K562 (cell line): Measurements from ENCODE around the gene ABHD16A. TPM values are rescaled to one million over a fixed set of nuclear protein-coding genes. Genes with fewer than 3 reads are reported as not detected.

Source experiments
- ATAC-seq: fragments of 200-7000 bp; cut with Tn5 transposase; 3 replicates; pipeline ENCODE4 v1.9.1; 2020; ENCODE audit warnings: moderate library complexity
- BruUV-seq: library from RNA; stranded (reverse); fragments of 400-500 nt; replicated peaks from 2 replicates; lab custom pipeline; 2021; lab: Mats Ljungman, UMichigan
- CTCF ChIA-PET: fragments of 300-600 bp; formaldehyde crosslinking; extraction: SDS; loops from one replicate; lab custom pipeline; 2021; ENCODE audit warnings: low intra/inter-chr PET ratio; lab: Yijun Ruan, JAX
- POLR2A ChIA-PET: fragments of 300-600, 350-650 bp; sonication (Branson Sonifier 250); formaldehyde crosslinking; extraction: SDS; loops from one replicate; lab custom pipeline; 2021; ENCODE audit warnings: antibody characterized with exemption, inconsistent platforms; lab: Yijun Ruan, JAX
- DNase-seq, 4 experiments: peaks; one replicate each; pipeline versions ENCODE4 v3.0.0 to v3.0.0-alpha.2; 2011 to 2018; ENCODE audit warnings: low spot score in 3 of 4, mixed read lengths in 3 of 4; ENCODE audit errors: extremely low read depth in 1 of 4
- FAIRE-seq: peaks from 2 replicates; lab custom pipeline; 2011; peaks lifted over from hg19 to GRCh38; lab: Jason Lieb, UNC
- H2AFZ ChIP-seq: 2 replicates; pipeline ENCODE4 v1.6.0; 2011; ENCODE audit warnings: low read depth, low read length, control low read depth, inconsistent platforms
- H3K27ac ChIP-seq: fragments of 200-600 bp; 3 replicates; pipeline ENCODE4 v1.8.0; 2011; ENCODE audit warnings: low read depth, mild to moderate bottlenecking, control low read depth, inconsistent platforms, low read length, moderate library complexity, mixed read lengths; ENCODE audit errors: extremely low read depth
- H3K27me3 ChIP-seq, 2 experiments: fragments of 300-600 bp in 1 of 2; 2 replicates in 1 of 2; 3 replicates in 1 of 2; pipeline versions ENCODE4 v1.6.0 to v1.8.0; 2011; ENCODE audit warnings: inconsistent platforms in 2 of 2, low read length in 2 of 2, mild to moderate bottlenecking in 1 of 2, mixed read lengths in 1 of 2, moderate library complexity in 1 of 2; ENCODE audit not compliant: control insufficient read depth in 2 of 2, insufficient read depth in 2 of 2
- H3K36me3 ChIP-seq: fragments of 300-600 bp; 3 replicates; pipeline ENCODE4 v1.8.0; 2011; ENCODE audit warnings: mild to moderate bottlenecking, low read length, inconsistent platforms; ENCODE audit not compliant: control insufficient read depth, insufficient read depth
- H3K4me1 ChIP-seq, 2 experiments: fragments of 200-600 bp in 1 of 2; replicated peaks in 1 of 2; 2 replicates in 1 of 2; 3 replicates in 1 of 2; pipeline versions ENCODE4 v1.5.1 to v1.8.0; 2011; ENCODE audit warnings: inconsistent platforms in 2 of 2, low read length in 2 of 2, mild to moderate bottlenecking in 1 of 2, mixed read lengths in 1 of 2, moderate library complexity in 1 of 2; ENCODE audit not compliant: control insufficient read depth in 2 of 2, insufficient read depth in 2 of 2
- H3K4me2 ChIP-seq: 2 replicates; pipeline ENCODE4 v1.6.1; 2011; ENCODE audit warnings: low read length, control low read depth, inconsistent platforms, mixed read lengths; ENCODE audit not compliant: insufficient read depth
- H3K4me3 ChIP-seq: fragments of 200-600 bp; sonication (generic), shearing (Covaris generic); 2 replicates; pipeline ENCODE4 v1.5.1; 2016; ENCODE audit warnings: control low read depth, inconsistent platforms
- H3K79me2 ChIP-seq: fragments of 200-600 bp; 3 replicates; pipeline ENCODE4 v1.8.0; 2011; ENCODE audit warnings: low read length, inconsistent platforms; ENCODE audit not compliant: control insufficient read depth, insufficient read depth
- H3K9ac ChIP-seq, 2 experiments: 2 replicates each; pipeline versions ENCODE4 v1.6.0 to v1.6.1; 2011; ENCODE audit warnings: low read depth in 2 of 2, low read length in 2 of 2, control low read depth in 1 of 2, inconsistent platforms in 1 of 2, mild to moderate bottlenecking in 1 of 2, mixed read lengths in 1 of 2; ENCODE audit not compliant: insufficient read depth in 1 of 2
- H3K9me1 ChIP-seq: one replicate; pipeline ENCODE4 v1.6.0; 2011; ENCODE audit warnings: inconsistent platforms, mild to moderate bottlenecking, low read length, moderate library complexity; ENCODE audit not compliant: control insufficient read depth, insufficient read depth
- H3K9me3 ChIP-seq: replicated peaks from 2 replicates; pipeline ENCODE4 v1.5.1; 2011; ENCODE audit warnings: low read depth, low read length, inconsistent platforms; ENCODE audit not compliant: control insufficient read depth, insufficient read depth
- H4K20me1 ChIP-seq: replicated peaks from 2 replicates; pipeline ENCODE4 v1.6.1; 2011; ENCODE audit warnings: low read length, inconsistent platforms, mixed read lengths; ENCODE audit not compliant: control insufficient read depth, insufficient read depth
- FOXM1 ChIP-seq, 2 experiments: fragments of 450-650 bp in 1 of 2; sonication (generic) in 1 of 2; formaldehyde crosslinking in 1 of 2; IDR thresholded peaks; 2 replicates each; pipeline versions ENCODE4 v1.6.1 to v1.9.0; 2017 to 2022; ENCODE audit warnings: low read depth in 2 of 2, mild to moderate bottlenecking in 2 of 2, missing genetic modification reagents in 1 of 2, moderate library complexity in 1 of 2
- POLR2A ChIP-seq: fragments of 450-650 bp; conservative IDR thresholded peaks from 2 replicates; pipeline ENCODE4 v1.6.1; 2016
- POLR2AphosphoS2 ChIP-seq: IDR thresholded peaks from 2 replicates; pipeline ENCODE4 v1.6.1; 2012; ENCODE audit warnings: low read length, improper control_type of control experiment
- RBFOX2 ChIP-seq: fragments of 200-400 bp; formaldehyde crosslinking; IDR thresholded peaks from 2 replicates; pipeline ENCODE4 v1.6.1; 2017; ENCODE audit warnings: low read depth, mild to moderate bottlenecking, low read length, moderate library complexity
- RFX5 ChIP-seq: IDR thresholded peaks from 2 replicates; pipeline ENCODE4 v1.6.1; 2011; ENCODE audit warnings: low read depth, mild to moderate bottlenecking, improper control_type of control experiment, low read length
- WGBS: fragments of 100-300 bp; shearing (Covaris generic); methylation state at CpG from one replicate; pipeline ENCODE4 v1.1.6; 2016; ENCODE audit warnings: low coverage, mixed read lengths; ENCODE audit not compliant: insufficient coverage; ENCODE audit errors: missing lambda C conversion rate; 5-methylcytosine and 5-hydroxymethylcytosine counted together
- in situ Hi-C: fragments of 300-500 bp; cut with MboI; formaldehyde crosslinking; loops from 4 replicates; pipeline ENCODE4 v1.15.0; 2018; ENCODE audit warnings: inconsistent platforms, mixed read lengths
- intact Hi-C: fragments of 100-400 bp; cut with micrococcal nuclease; formaldehyde crosslinking; loops from 2 replicates; pipeline ENCODE4 v1.14.2; 2022
- polyA plus RNA-seq, 8 experiments: library from polyadenylated mRNA; depleted of rRNA in 4 of 8; stranded (reverse) in 5 of 8; unstranded in 3 of 8; fragments of >200 nt; fragmentation: Nextera tagmentation in 2 of 8; fragmentation: Illumina TruSeq in 1 of 8; extraction: Ambion mirVana in 2 of 8; extraction: Trizol in 1 of 8; gene quantifications; 2 replicates each; pipeline versions ENCODE4 v1.2.1 to v1.2.3, GENCODE V29; 2011 to 2014; ENCODE audit warnings: inconsistent platforms in 1 of 8, missing spikeins in 1 of 8
- total RNA-seq, 7 experiments: library from RNA; depleted of rRNA in 6 of 7; stranded (reverse); fragments of >200 nt in 6 of 7; fragmentation: Illumina TruSeq in 2 of 7; extraction: Trizol in 2 of 7; gene quantifications; 2 replicates each; pipeline versions ENCODE4 v1.2.1 to v1.2.3, GENCODE V29; 2011 to 2021; ENCODE audit warnings: low replicate concordance in 1 of 7
- TF ChIP-seq, protein P1 (sequence below): fragments of 450-650 bp; IDR thresholded peaks from 2 replicates; pipeline ENCODE4 v1.6.1; 2017; ENCODE audit warnings: mild to moderate bottlenecking, moderate library complexity

The ABHD16A gene
- total and polyA plus RNA-seq, 9 of the 15 experiments (the other 6 are each of a cell fraction or from before 2014, with no cell fraction given): 25.8 to 120 (median 81.6) TPM

DNA sequence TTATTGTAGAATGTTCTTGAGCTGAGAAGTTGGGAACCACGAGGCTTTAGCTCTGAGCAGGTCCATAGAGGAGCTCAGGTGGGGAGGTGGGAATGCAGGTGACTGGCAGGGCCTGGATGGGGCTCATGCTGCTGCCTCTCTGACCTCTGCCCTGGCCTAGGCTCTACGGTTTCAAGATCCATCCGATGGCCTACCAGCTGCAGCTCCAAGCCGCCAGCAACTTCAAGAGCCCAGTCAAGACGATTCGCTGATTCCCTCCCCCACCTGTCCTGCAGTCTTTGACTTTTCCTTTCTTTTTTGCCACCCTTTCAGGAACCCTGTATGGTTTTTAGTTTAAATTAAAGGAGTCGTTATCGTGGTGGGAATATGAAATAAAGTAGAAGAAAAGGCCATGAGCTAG is 33.4 kb downstream of the ABHD16A start, which contains the start of gene LY6G5B:
Gene LY6G5B, plus strand, starts transcription at position 301 of the 400 bp plus-strand sequence. CDS start 975 bp downstream, outside the sequence.
- no peak within 1 kb of the TSS for H3K4me3 ChIP-seq
- 83% methylated on average over 8 of the region's 8 CpGs for WGBS
- TF ChIP-seq FOXM1 (IDR thresholded peaks at IDR 0.05; ENCODE audit: low read depth): no peak
- 0 out of 2 replicates have a peak, but pooled peaks have one; percentile 35 for TF ChIP-seq FOXM1 (CRISPR knock-in tag; IDR thresholded peaks at IDR 0.05; ENCODE audit: low read depth)
- TF ChIP-seq RFX5: no peak
- peak; percentile 46 for TF ChIP-seq RBFOX2
- TF ChIP-seq POLR2A: no peak
- TF ChIP-seq, protein P1, sequence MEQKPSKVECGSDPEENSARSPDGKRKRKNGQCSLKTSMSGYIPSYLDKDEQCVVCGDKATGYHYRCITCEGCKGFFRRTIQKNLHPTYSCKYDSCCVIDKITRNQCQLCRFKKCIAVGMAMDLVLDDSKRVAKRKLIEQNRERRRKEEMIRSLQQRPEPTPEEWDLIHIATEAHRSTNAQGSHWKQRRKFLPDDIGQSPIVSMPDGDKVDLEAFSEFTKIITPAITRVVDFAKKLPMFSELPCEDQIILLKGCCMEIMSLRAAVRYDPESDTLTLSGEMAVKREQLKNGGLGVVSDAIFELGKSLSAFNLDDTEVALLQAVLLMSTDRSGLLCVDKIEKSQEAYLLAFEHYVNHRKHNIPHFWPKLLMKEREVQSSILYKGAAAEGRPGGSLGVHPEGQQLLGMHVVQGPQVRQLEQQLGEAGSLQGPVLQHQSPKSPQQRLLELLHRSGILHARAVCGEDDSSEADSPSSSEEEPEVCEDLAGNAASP: no peak
- 0 out of 2 replicates have a peak, but pooled peaks have one; percentile 6 for TF ChIP-seq POLR2AphosphoS2
- H3K4me2 ChIP-seq: no peak within 1 kb of the TSS
- peaks cover 45% of the 10 kb centered on the region for H3K79me2 ChIP-seq
- no peak within 1 kb of the TSS for H2AFZ ChIP-seq
- 0 out of 2 replicates have a peak, but pooled peaks cover 3% of the 10 kb centered on the region for H4K20me1 ChIP-seq
- H3K4me1 ChIP-seq: peaks cover 5 to 11% of the 10 kb centered on the region in 2 experiments; a peak in 3 of 5 replicates
- H3K27ac ChIP-seq: no peak within 1 kb of the TSS
- H3K27me3 ChIP-seq: no peaks in the 10 kb centered on the region
- ChIA-PET CTCF (no interaction called here), POLR2A (interaction anchor here (0.6 to 2.6 kb wide), 13 partner anchors 8 to 174 kb away, joined by 3 to 14 read pairs (median 3); partner anchors contain the start of genes ABHD16A, C6orf47, LSM2 and MSH5)
- no TSS peak for BruUV-seq
- H3K9me3 ChIP-seq: no peaks in the 10 kb centered on the region
- in situ Hi-C loops (no loop called here), intact Hi-C loops (loop anchor here (10.0 kb wide), 1 partner anchor 505 kb away; the partner anchor contains the start of genes AGPAT1 and RNF5)
- FAIRE-seq: no peak
- DNase-seq: no peak
- H3K9ac ChIP-seq: peak within 1 kb of the TSS in 1 of 2 experiments; percentile 69; a peak in 2 of 4 replicates
- ATAC-seq: no peak
- H3K36me3 ChIP-seq: peaks cover 71% of the 10 kb centered on the region
- no peaks in the 10 kb centered on the region for H3K9me1 ChIP-seq
